WTC11 (cell line): Measurements from ENCODE around the gene HSPA1B. TPM values are rescaled to one million over a fixed set of nuclear protein-coding genes. Genes with fewer than 3 reads are reported as not detected.
"Not testable (repeated sequence)": the region's sequence is repeated elsewhere in the genome, so short reads cannot be mapped to it uniquely, and the experiment has no call there.

Source experiments
- ATAC-seq: fragments of 200-7000 bp; cut with Tn5 transposase; 2 replicates; pipeline ENCODE4 v1.10.0; 2021; ENCODE audit warnings: mild to moderate bottlenecking, moderate library complexity
- CTCF ChIA-PET: fragments of 300-600 bp; sonication (Branson Sonifier 250); formaldehyde crosslinking; loops from one replicate; lab custom pipeline; 2021; ENCODE audit warnings: antibody characterized with exemption; lab: Charles Lee
- POLR2A ChIA-PET: fragments of 350-600 bp; sonication (Branson Sonifier 250); formaldehyde crosslinking; loops from one replicate; lab custom pipeline; 2021; ENCODE audit warnings: antibody characterized with exemption; lab: Charles Lee
- DNase-seq: peaks from one replicate; pipeline ENCODE4 v3.0.0; 2021; ENCODE audit warnings: low spot score
- H3K27ac Mint-ChIP-seq: 2 replicates; pipeline ENCODE4 v1.8.0; 2021; ENCODE audit warnings: mixed read lengths
- H3K27me3 Mint-ChIP-seq: 2 replicates; pipeline ENCODE4 v1.8.0; 2021; ENCODE audit warnings: low read depth, mild to moderate bottlenecking, moderate library complexity, mixed read lengths
- H3K36me3 Mint-ChIP-seq: 2 replicates; pipeline ENCODE4 v1.8.0; 2021; ENCODE audit warnings: mixed read lengths
- H3K4me1 Mint-ChIP-seq: 2 replicates; pipeline ENCODE4 v1.8.0; 2022; ENCODE audit warnings: mixed read lengths
- H3K4me3 Mint-ChIP-seq: 2 replicates; pipeline ENCODE4 v1.8.0; 2021; ENCODE audit warnings: mild to moderate bottlenecking, moderate library complexity, mixed read lengths
- H3K9me3 Mint-ChIP-seq: 2 replicates; pipeline ENCODE4 v1.8.0; 2021; ENCODE audit warnings: mixed read lengths
- ETV6 ChIP-seq: sonication (generic); formaldehyde crosslinking; IDR thresholded peaks from 2 replicates; pipeline ENCODE4 v1.8.1; 2022; ENCODE audit warnings: mild to moderate bottlenecking, missing genetic modification reagents
- FOXK1 ChIP-seq: sonication (generic); formaldehyde crosslinking; IDR thresholded peaks from 2 replicates; pipeline ENCODE4 v1.8.0; 2022; ENCODE audit warnings: mild to moderate bottlenecking, moderate library complexity, missing genetic modification reagents
- NFYB ChIP-seq: sonication (generic); formaldehyde crosslinking; conservative IDR thresholded peaks from 2 replicates; pipeline ENCODE4 v1.8.0; 2022; ENCODE audit warnings: low read depth, missing genetic modification reagents
- NR3C1 ChIP-seq: sonication (generic); formaldehyde crosslinking; conservative IDR thresholded peaks from 2 replicates; pipeline ENCODE4 v1.8.1; 2023; ENCODE audit warnings: low read depth, mild to moderate bottlenecking, missing genetic modification reagents
- TCF7 ChIP-seq: sonication (generic); formaldehyde crosslinking; IDR thresholded peaks from 2 replicates; pipeline ENCODE4 v1.8.0; 2022; ENCODE audit warnings: mild to moderate bottlenecking, low read depth, missing genetic modification reagents, moderate library complexity
- ZNF121 ChIP-seq: sonication (generic); formaldehyde crosslinking; IDR thresholded peaks from 2 replicates; pipeline ENCODE4 v1.8.0; 2023; ENCODE audit warnings: missing genetic modification reagents
- ZNF416 ChIP-seq: fragments of 250-450 bp; sonication (Bioruptor Pico); IDR thresholded peaks from 2 replicates; pipeline ENCODE4 v1.9.0; 2021; ENCODE audit warnings: mild to moderate bottlenecking, inconsistent platforms
- ZNF532 ChIP-seq: fragments of 250-450 bp; sonication (Bioruptor Pico); IDR thresholded peaks from 2 replicates; pipeline ENCODE4 v1.9.0; 2021; ENCODE audit warnings: mild to moderate bottlenecking, borderline replicate concordance
- ZNF671 ChIP-seq: fragments of 250-450 bp; sonication (Bioruptor Pico); IDR thresholded peaks from 2 replicates; pipeline ENCODE4 v1.8.0; 2021; ENCODE audit warnings: mild to moderate bottlenecking
- total RNA-seq: library from RNA; stranded (reverse); gene quantifications from 3 replicates; pipeline ENCODE4 v1.2.3, GENCODE V29; 2021
- TF ChIP-seq, protein P1 (sequence below): fragments of 250-450 bp; sonication (Bioruptor Pico); IDR thresholded peaks from 2 replicates; pipeline ENCODE4 v1.8.0; 2021; ENCODE audit warnings: mild to moderate bottlenecking
- TF ChIP-seq, protein P2 (sequence below): sonication (generic); formaldehyde crosslinking; IDR thresholded peaks from 2 replicates; pipeline ENCODE4 v1.8.0; 2022; ENCODE audit warnings: mild to moderate bottlenecking, missing genetic modification reagents

Gene HSPA1B
- total RNA-seq, 1 experiment from 2014 or later = 75.3 TPM

GRCh38 chr6:31839779-31840126 is 12.2 kb downstream of the HSPA1B start:
- ChIA-PET CTCF (interaction anchor here (0.9 kb wide), 1 partner anchor 67 kb away, joined by 3 read pairs; no protein-coding TSS in a partner anchor), POLR2A (interaction anchor here (1.3 kb wide), 1 partner anchor 44 kb away, joined by 4 read pairs; the partner anchor contains the start of gene VARS1)
- Mint-ChIP-seq H3K36me3 (peaks cover 63% of the 10 kb centered on the region), H3K4me1 (peaks cover 28% of the 10 kb centered on the region)
- H3K27me3 Mint-ChIP-seq, ATAC-seq, H3K4me3 Mint-ChIP-seq, DNase-seq, H3K27ac Mint-ChIP-seq, H3K9me3 Mint-ChIP-seq: not testable (repeated sequence)
- TF ChIP-seq ZNF416 (CRISPR knock-in tag) (0 out of 2 replicates have a peak, but pooled peaks have one; percentile 7), ZNF532 (CRISPR knock-in tag) (peak; percentile 53; the same call in 1 of the 2 replicates), ZNF671 (0 out of 2 replicates have a peak, but pooled peaks have one; percentile 21)
- TF ChIP-seq, protein P1, sequence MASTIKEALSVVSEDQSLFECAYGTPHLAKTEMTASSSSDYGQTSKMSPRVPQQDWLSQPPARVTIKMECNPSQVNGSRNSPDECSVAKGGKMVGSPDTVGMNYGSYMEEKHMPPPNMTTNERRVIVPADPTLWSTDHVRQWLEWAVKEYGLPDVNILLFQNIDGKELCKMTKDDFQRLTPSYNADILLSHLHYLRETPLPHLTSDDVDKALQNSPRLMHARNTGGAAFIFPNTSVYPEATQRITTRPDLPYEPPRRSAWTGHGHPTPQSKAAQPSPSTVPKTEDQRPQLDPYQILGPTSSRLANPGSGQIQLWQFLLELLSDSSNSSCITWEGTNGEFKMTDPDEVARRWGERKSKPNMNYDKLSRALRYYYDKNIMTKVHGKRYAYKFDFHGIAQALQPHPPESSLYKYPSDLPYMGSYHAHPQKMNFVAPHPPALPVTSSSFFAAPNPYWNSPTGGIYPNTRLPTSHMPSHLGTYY (CRISPR knock-in tag) = peak; percentile 18; the same call in 1 of the 2 replicates

DNA sequence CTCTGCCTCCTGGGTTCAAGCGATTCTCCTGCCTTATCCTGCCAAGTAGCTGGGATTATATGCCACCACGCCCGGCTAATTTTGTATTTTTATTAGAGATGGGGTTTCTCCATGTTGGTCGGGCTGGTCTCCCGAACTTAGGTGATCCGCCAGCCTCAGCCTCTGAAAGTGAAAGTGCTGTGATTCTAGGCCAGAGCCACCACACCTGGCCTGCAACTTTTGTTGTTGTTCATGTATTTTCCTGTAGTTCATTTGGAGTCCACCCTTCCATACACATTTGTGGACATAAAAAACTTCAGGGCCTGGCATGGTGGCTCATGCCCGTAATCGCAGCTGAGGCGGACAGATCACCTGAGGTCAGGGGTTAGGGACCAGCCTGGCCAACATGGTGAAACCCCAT is 14.5 kb downstream of the HSPA1B start:
- H3K9me3 Mint-ChIP-seq = no peaks in the 10 kb centered on the region
- H3K27ac Mint-ChIP-seq = no peak overlapping the region
- ATAC-seq = no peak
- TF ChIP-seq, protein P1 (CRISPR knock-in tag) = no peak
- no peak for TF ChIP-seq ETV6 (CRISPR knock-in tag)
- TF ChIP-seq, protein P2, sequence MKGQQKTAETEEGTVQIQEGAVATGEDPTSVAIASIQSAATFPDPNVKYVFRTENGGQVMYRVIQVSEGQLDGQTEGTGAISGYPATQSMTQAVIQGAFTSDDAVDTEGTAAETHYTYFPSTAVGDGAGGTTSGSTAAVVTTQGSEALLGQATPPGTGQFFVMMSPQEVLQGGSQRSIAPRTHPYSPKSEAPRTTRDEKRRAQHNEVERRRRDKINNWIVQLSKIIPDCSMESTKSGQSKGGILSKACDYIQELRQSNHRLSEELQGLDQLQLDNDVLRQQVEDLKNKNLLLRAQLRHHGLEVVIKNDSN (CRISPR knock-in tag) = no peak
- TF ChIP-seq TCF7 = no peak
- TF ChIP-seq, all 79 proteins: peak for 0
- Mint-ChIP-seq H3K27me3 (no peaks in the 10 kb centered on the region), H3K36me3 (peaks cover 42% of the 10 kb centered on the region), H3K4me3 (no peak overlapping the region), H3K4me1 (peaks cover 13% of the 10 kb centered on the region)
- ChIA-PET CTCF (interaction anchor here (1.2 kb wide), 1 partner anchor 81 kb away, joined by 3 read pairs; no protein-coding TSS in a partner anchor), POLR2A (interaction anchor here (1.0 kb wide), 1 partner anchor 15 kb away, joined by 3 read pairs; the partner anchor contains the start of gene HSPA1B)
- DNase-seq = no peak

DNA sequence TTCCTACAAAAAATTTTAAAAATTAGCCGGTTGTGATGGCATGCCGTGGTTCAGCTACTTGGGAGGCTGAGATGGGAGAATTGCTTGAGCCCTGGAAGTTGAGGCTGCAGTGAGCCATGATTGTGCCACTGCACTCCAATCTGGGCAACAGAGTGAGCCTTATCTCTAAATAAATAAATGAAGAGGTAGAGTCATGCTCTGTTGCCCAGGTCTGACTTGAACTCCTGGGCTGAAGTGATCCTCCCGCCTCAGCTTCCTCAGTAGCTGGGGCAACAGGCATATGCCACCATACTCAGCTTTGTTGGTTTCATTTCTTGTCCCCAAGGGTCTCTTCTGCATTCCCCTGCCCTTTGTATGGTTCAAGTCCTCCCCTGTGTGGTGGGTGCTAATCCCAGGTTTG is 17.0 kb downstream of the HSPA1B start:
- POLR2A ChIA-PET = no interaction called here

GRCh38 chr6:31847276-31847978 is 19.9 kb downstream of the HSPA1B start:
- H3K27ac Mint-ChIP-seq = no peak overlapping the region
- H3K27me3 Mint-ChIP-seq = 0 out of 2 replicates have a peak, but pooled peaks cover under 1% of the 10 kb centered on the region
- no peak overlapping the region for H3K4me3 Mint-ChIP-seq
- CTCF ChIA-PET = no interaction called here
- DNase-seq (no peak), ATAC-seq (no peak)
- peaks cover under 1% of the 10 kb centered on the region for H3K9me3 Mint-ChIP-seq
- TF ChIP-seq ZNF121 (CRISPR knock-in tag) (0 out of 2 replicates have a peak, but pooled peaks have one; percentile 16), NFYB (CRISPR knock-in tag) (no peak), FOXK1 (CRISPR knock-in tag) (no peak)
- POLR2A ChIA-PET = interaction anchor here (1.3 kb wide), 1 partner anchor 15 kb away, joined by 4 read pairs; the partner anchor contains the start of gene NEU1
- no peaks in the 10 kb centered on the region for H3K4me1 Mint-ChIP-seq
- peaks cover under 1% of the 10 kb centered on the region; the same call in 1 of the 2 replicates for H3K36me3 Mint-ChIP-seq

More for the DNA sequence above, 17.0 kb downstream of the HSPA1B start:
- ATAC-seq (no peak), DNase-seq (no peak)
- peaks cover 18% of the 10 kb centered on the region for H3K36me3 Mint-ChIP-seq
- H3K27me3 Mint-ChIP-seq = no peaks in the 10 kb centered on the region
- no peak overlapping the region for H3K4me3 Mint-ChIP-seq
- TF ChIP-seq NR3C1 (CRISPR knock-in tag) = no peak
- CTCF ChIA-PET = interaction anchor here (0.7 to 1.3 kb wide), 3 partner anchors 14 to 115 kb away, joined by 3 read pairs; partner anchors contain the start of gene DDAH2
- H3K9me3 Mint-ChIP-seq = no peaks in the 10 kb centered on the region
- no peaks in the 10 kb centered on the region for H3K4me1 Mint-ChIP-seq
- no peak overlapping the region for H3K27ac Mint-ChIP-seq
